GM12892 (cell line): ENCODE data around the gene CAMTA2.

Source experiments
- POLR2A ChIP-seq: IDR thresholded peaks from 2 replicates; pipeline ENCODE4 v1.6.1; 2011; ENCODE audit warnings: low read depth, low read length, control low read depth
- POLR2AphosphoS5 ChIP-seq: IDR thresholded peaks from 2 replicates; pipeline ENCODE4 v1.6.1; 2011; ENCODE audit warnings: low read depth, low read length, control low read depth

DNA sequence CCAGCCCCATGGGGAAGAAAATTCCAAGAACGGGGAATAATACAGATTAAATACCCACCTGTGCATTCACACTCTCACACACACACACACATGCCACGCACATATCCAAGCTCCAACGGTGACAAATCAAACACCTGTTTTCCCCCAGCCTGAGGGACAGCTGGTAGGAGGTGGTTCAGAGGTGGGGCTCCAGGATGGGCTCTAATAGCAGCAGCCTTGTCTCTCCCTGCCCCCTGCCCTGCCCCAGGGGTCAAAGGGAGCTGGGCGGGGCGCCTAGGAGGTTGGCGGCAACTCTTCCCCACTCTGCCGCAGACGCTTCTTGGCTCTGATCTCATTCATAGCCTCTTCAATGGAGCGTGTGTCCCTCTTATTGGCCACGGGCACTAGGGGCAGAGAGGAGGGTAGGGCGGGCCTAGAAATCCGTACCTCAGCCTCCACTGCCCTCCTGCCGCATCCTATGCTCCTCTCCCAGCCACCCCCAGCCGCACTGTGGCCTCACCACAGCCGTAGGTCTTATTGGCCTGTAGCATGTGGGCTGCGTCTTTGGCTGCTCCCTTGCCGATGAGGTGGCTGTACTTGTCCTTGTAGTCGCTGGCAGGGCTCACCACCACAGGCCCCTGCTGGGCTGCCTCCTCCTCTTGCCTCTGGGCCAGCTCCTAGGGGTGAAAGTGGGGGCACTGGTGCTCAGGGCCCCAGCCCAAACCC lies 28.1 kb downstream of the CAMTA2 start:
- TF ChIP-seq POLR2A (no peak), POLR2AphosphoS5 (no peak)
